ENCODE data around the gene PCNX2. TPM values are rescaled to one million over a fixed set of nuclear protein-coding genes. Genes with fewer than 3 reads are reported as not detected.

Gene PCNX2
- total and polyA plus RNA-seq, 2 donors (not counting 1 experiment from before 2014, with no cell fraction given) = 13.0 to 37.8 TPM

DNA sequence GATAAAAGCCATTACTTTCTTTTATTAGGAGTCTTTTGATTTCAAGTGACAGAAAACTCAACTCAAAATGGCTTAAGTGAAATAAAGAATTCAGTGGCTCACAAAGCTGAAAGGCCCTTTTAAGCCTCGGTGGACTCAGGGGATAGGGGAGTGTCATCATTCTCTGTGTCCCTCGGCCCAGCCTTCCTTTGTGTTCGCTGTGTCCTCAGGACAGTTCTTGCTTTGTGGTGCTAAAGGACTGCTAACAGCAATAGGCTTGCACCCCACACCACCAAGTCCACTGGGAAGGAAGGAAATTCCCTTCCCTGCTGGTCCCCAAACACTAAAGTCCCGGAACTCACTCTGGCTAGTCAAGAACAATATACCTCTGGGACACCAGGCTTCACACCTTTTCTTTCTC lies 216.0 kb downstream of the PCNX2 start:
- H3K36me3 ChIP-seq (ENCODE audit: control insufficient read depth, insufficient read depth, low read length) = peaks cover 2% of the 10 kb centered on the region
- H3K27me3 ChIP-seq (ENCODE audit: control insufficient read depth, insufficient read depth, low read length) = no peaks in the 10 kb centered on the region
- no peaks in the 10 kb centered on the region for H4K20me1 ChIP-seq (ENCODE audit: control insufficient read depth, extremely low read depth, insufficient read depth, low read length)
- H3K4me1 ChIP-seq (ENCODE audit: control insufficient read depth, extremely low read depth, insufficient read depth, low read length) = no peaks in the 10 kb centered on the region
- no peak overlapping the region for H3K4me2 ChIP-seq (ENCODE audit: extremely low read depth, insufficient read depth, low read length)
- TF ChIP-seq EZH2 (IDR thresholded peaks at IDR 0.05; ENCODE audit: low read length, missing control alignments) = no peak
- TF ChIP-seq, protein P1, sequence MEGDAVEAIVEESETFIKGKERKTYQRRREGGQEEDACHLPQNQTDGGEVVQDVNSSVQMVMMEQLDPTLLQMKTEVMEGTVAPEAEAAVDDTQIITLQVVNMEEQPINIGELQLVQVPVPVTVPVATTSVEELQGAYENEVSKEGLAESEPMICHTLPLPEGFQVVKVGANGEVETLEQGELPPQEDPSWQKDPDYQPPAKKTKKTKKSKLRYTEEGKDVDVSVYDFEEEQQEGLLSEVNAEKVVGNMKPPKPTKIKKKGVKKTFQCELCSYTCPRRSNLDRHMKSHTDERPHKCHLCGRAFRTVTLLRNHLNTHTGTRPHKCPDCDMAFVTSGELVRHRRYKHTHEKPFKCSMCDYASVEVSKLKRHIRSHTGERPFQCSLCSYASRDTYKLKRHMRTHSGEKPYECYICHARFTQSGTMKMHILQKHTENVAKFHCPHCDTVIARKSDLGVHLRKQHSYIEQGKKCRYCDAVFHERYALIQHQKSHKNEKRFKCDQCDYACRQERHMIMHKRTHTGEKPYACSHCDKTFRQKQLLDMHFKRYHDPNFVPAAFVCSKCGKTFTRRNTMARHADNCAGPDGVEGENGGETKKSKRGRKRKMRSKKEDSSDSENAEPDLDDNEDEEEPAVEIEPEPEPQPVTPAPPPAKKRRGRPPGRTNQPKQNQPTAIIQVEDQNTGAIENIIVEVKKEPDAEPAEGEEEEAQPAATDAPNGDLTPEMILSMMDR (conservative IDR thresholded peaks at IDR 0.05 in 1 of 2, IDR thresholded peaks at IDR 0.05 in 1 of 2; ENCODE audit: low read depth in 1 of 2, low read length in 2 of 2) = no peak
- no peaks in the 10 kb centered on the region for H3K9me3 ChIP-seq (ENCODE audit: control insufficient read depth, insufficient read depth, low read depth, low read length)
- no peaks in the 10 kb centered on the region for H3K79me2 ChIP-seq (ENCODE audit: control insufficient read depth, insufficient read depth, low read length)
- no peak for DNase-seq (ENCODE audit: low read depth in 2 of 2)
- H3K27ac ChIP-seq (ENCODE audit: insufficient read depth, low read length) = no peak overlapping the region
- no peak overlapping the region for H2AFZ ChIP-seq (ENCODE audit: low read length)
- no peak overlapping the region for H3K9ac ChIP-seq (ENCODE audit: insufficient read depth, low read length)
- H3K4me3 ChIP-seq (replicated peaks in 1 of 4; ENCODE audit: control extremely low read depth in 1 of 4, insufficient read depth in 1 of 4, low read depth in 3 of 4, low read length in 4 of 4) = no peak overlapping the region

DNA sequence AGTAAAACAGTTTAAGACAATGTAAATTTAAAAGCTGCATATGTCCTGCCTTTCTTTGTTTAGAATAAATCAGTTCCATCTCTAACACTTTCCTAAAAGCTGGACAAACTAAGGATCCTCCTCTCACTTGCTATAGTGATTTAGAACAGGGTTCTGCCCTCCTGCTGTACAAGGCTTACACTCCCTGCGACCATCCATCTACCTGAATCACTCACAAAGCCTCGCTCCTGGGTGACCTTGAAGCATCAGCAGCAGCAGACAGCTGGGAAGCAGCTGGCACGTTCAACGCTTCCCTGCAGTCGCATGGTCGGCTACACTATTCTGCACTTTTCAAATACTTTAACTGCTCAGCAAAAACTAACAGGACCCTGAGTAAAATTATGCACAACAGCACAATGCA lies 217.1 kb downstream of the PCNX2 start:
- Histone ChIP-seq H3K27me3 (ENCODE audit: control insufficient read depth, insufficient read depth, low read length) (no peaks in the 10 kb centered on the region), H4K20me1 (ENCODE audit: control insufficient read depth, extremely low read depth, insufficient read depth, low read length) (no peaks in the 10 kb centered on the region), H3K4me3 (replicated peaks in 1 of 4; ENCODE audit: control extremely low read depth in 1 of 4, insufficient read depth in 1 of 4, low read depth in 3 of 4, low read length in 4 of 4) (no peak overlapping the region), H3K36me3 (ENCODE audit: control insufficient read depth, insufficient read depth, low read length) (peaks cover 2% of the 10 kb centered on the region), H3K4me1 (ENCODE audit: control insufficient read depth, extremely low read depth, insufficient read depth, low read length) (no peaks in the 10 kb centered on the region), H3K4me2 (ENCODE audit: extremely low read depth, insufficient read depth, low read length) (no peak overlapping the region), H3K9me3 (ENCODE audit: control insufficient read depth, insufficient read depth, low read depth, low read length) (no peaks in the 10 kb centered on the region), H3K27ac (ENCODE audit: insufficient read depth, low read length) (no peak overlapping the region), H3K9ac (ENCODE audit: insufficient read depth, low read length) (no peak overlapping the region), H2AFZ (ENCODE audit: low read length) (no peak overlapping the region), H3K79me2 (ENCODE audit: control insufficient read depth, insufficient read depth, low read length) (no peaks in the 10 kb centered on the region)
- TF ChIP-seq, protein P1 (conservative IDR thresholded peaks at IDR 0.05 in 1 of 2, IDR thresholded peaks at IDR 0.05 in 1 of 2; ENCODE audit: low read depth in 1 of 2, low read length in 2 of 2) = no peak
- no peak for TF ChIP-seq EZH2 (IDR thresholded peaks at IDR 0.05; ENCODE audit: low read length, missing control alignments)
- no peak for DNase-seq (ENCODE audit: low read depth in 2 of 2)

DNA sequence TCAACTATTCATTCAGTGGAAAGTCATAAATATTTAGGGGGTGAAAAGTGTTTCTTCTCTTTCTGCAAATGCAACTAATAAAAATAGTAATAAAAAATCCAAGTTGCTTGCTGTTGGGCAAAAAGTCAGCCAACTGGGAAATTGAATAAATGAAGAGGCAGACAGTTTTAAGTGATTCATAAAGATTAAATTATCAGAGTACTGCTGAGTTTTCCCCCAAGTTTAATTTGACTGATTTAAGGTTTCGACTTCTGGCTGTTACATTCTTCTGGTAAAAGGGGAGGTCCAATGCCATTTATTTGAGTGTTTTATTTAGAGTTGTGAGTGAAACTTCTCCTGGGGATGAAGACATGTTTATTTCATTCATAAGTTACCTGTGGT lies 219.6 kb downstream of the PCNX2 start:
- H3K9ac ChIP-seq (ENCODE audit: insufficient read depth, low read length) = no peak overlapping the region
- TF ChIP-seq EZH2 (IDR thresholded peaks at IDR 0.05; ENCODE audit: low read length, missing control alignments) = no peak
- TF ChIP-seq, protein P1 (conservative IDR thresholded peaks at IDR 0.05 in 1 of 2, IDR thresholded peaks at IDR 0.05 in 1 of 2; ENCODE audit: low read depth in 1 of 2, low read length in 2 of 2) = no peak
- no peak for DNase-seq (ENCODE audit: low read depth in 2 of 2)

More for the DNA sequence above, 219.6 kb downstream of the PCNX2 start:
- no peaks in the 10 kb centered on the region for H3K4me1 ChIP-seq (ENCODE audit: control insufficient read depth, extremely low read depth, insufficient read depth, low read length)
- H3K9me3 ChIP-seq (ENCODE audit: control insufficient read depth, insufficient read depth, low read depth, low read length) = no peaks in the 10 kb centered on the region
- no peak overlapping the region for H3K4me3 ChIP-seq (replicated peaks in 1 of 4; ENCODE audit: control extremely low read depth in 1 of 4, insufficient read depth in 1 of 4, low read depth in 3 of 4, low read length in 4 of 4)
- H3K79me2 ChIP-seq (ENCODE audit: control insufficient read depth, insufficient read depth, low read length) = no peaks in the 10 kb centered on the region
- no peaks in the 10 kb centered on the region for H4K20me1 ChIP-seq (ENCODE audit: control insufficient read depth, extremely low read depth, insufficient read depth, low read length)
- no peaks in the 10 kb centered on the region for H3K36me3 ChIP-seq (ENCODE audit: control insufficient read depth, insufficient read depth, low read length)
- no peaks in the 10 kb centered on the region for H3K27me3 ChIP-seq (ENCODE audit: control insufficient read depth, insufficient read depth, low read length)
- H3K4me2 ChIP-seq (ENCODE audit: extremely low read depth, insufficient read depth, low read length) = no peak overlapping the region
- no peak overlapping the region for H3K27ac ChIP-seq (ENCODE audit: insufficient read depth, low read length)
- no peak overlapping the region for H2AFZ ChIP-seq (ENCODE audit: low read length)
